ENCODE data around the gene MTPN.

MTPN gene

DNA sequence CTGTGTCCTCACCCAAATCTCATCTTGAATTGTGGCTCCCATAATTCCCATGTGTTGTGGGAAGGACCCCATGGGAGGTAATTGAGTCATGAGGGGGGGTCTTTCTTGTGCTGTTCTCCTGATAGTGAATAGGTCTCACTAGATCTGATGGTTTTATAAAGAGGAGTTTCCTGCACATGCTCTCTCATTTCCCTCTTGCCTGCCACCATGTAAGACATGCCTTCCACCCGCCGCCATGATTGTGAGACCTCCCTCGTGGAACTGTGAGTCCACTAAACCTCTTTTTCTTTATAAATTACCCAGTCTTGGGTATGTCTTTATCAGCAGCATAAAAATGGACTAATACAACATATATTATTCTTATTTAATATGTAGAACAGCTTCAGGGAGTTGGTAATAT lies 29.0 kb upstream of the MTPN start:
- no peaks in the 10 kb centered on the region for H3K27me3 ChIP-seq (replicated peaks; ENCODE audit: insufficient read depth, low read length)
- H3K79me2 ChIP-seq (ENCODE audit: low read length) = no peaks in the 10 kb centered on the region
- no peak overlapping the region for H3K27ac ChIP-seq (ENCODE audit: low read length)
- no peak for DNase-seq
- no peaks in the 10 kb centered on the region for H3K9me3 ChIP-seq (replicated peaks; ENCODE audit: insufficient read depth, low read length)
- H3K9me2 ChIP-seq (replicated peaks; ENCODE audit: insufficient read depth, low read length) = no peaks in the 10 kb centered on the region
- no peak overlapping the region for H2AFZ ChIP-seq (ENCODE audit: low read length)
- TF ChIP-seq EZH2 (optimal IDR thresholded peaks at IDR 0.05; ENCODE audit: low read depth, low read length) (no peak), EZH2phosphoT487 (IDR thresholded peaks at IDR 0.05; ENCODE audit: low read length) (no peak)
- TF ChIP-seq, protein P1, sequence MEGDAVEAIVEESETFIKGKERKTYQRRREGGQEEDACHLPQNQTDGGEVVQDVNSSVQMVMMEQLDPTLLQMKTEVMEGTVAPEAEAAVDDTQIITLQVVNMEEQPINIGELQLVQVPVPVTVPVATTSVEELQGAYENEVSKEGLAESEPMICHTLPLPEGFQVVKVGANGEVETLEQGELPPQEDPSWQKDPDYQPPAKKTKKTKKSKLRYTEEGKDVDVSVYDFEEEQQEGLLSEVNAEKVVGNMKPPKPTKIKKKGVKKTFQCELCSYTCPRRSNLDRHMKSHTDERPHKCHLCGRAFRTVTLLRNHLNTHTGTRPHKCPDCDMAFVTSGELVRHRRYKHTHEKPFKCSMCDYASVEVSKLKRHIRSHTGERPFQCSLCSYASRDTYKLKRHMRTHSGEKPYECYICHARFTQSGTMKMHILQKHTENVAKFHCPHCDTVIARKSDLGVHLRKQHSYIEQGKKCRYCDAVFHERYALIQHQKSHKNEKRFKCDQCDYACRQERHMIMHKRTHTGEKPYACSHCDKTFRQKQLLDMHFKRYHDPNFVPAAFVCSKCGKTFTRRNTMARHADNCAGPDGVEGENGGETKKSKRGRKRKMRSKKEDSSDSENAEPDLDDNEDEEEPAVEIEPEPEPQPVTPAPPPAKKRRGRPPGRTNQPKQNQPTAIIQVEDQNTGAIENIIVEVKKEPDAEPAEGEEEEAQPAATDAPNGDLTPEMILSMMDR (IDR thresholded peaks at IDR 0.05; ENCODE audit: low read length) = no peak
- H3K9ac ChIP-seq (ENCODE audit: low read length) = no peak overlapping the region
- no peaks in the 10 kb centered on the region for H3K4me1 ChIP-seq (ENCODE audit: low read length)
- H4K20me1 ChIP-seq (ENCODE audit: insufficient read depth, low read length) = no peaks in the 10 kb centered on the region
- no peaks in the 10 kb centered on the region for H3K36me3 ChIP-seq (replicated peaks; ENCODE audit: insufficient read depth, low read length)
- no peaks in the 10 kb centered on the region for H3F3A ChIP-seq (ENCODE audit: insufficient read depth, low read length)
- no peak overlapping the region for H3K4me3 ChIP-seq (ENCODE audit: low read length)
- no peak overlapping the region for H3K4me2 ChIP-seq (ENCODE audit: low read depth, low read length)

DNA sequence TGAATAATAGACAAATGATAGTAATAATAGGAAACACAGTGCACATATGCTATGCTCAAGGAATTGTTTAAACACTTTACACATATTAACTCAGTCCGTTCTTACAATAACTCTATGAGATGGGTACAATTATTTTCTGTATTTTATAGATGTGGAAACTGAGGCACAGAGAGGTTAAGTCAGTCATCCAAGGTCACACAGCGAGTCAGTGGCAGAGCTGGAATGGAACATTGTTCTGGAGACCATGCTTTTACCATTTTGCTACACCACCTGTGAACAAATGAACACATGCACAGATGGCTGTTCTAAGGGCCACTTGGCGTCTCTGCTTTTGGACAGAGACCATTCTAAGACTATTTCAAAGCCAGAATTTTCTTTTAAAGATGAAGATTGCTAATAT lies 26.9 kb upstream of the MTPN start:
- no peaks in the 10 kb centered on the region for H4K20me1 ChIP-seq (ENCODE audit: insufficient read depth, low read length)
- no peaks in the 10 kb centered on the region for H3F3A ChIP-seq (ENCODE audit: insufficient read depth, low read length)
- no peaks in the 10 kb centered on the region for H3K9me3 ChIP-seq (replicated peaks; ENCODE audit: insufficient read depth, low read length)
- no peak overlapping the region for H3K4me3 ChIP-seq (ENCODE audit: low read length)
- no peaks in the 10 kb centered on the region for H3K36me3 ChIP-seq (replicated peaks; ENCODE audit: insufficient read depth, low read length)
- H3K4me1 ChIP-seq (ENCODE audit: low read length) = no peaks in the 10 kb centered on the region
- no peaks in the 10 kb centered on the region for H3K79me2 ChIP-seq (ENCODE audit: low read length)
- TF ChIP-seq EZH2phosphoT487 (IDR thresholded peaks at IDR 0.05; ENCODE audit: low read length) (no peak), EZH2 (optimal IDR thresholded peaks at IDR 0.05; ENCODE audit: low read depth, low read length) (no peak)
- TF ChIP-seq, protein P1 (IDR thresholded peaks at IDR 0.05; ENCODE audit: low read length) = no peak
- no peak overlapping the region for H2AFZ ChIP-seq (ENCODE audit: low read length)
- no peak for DNase-seq
- H3K27ac ChIP-seq (ENCODE audit: low read length) = no peak overlapping the region
- H3K9me2 ChIP-seq (replicated peaks; ENCODE audit: insufficient read depth, low read length) = no peaks in the 10 kb centered on the region
- H3K9ac ChIP-seq (ENCODE audit: low read length) = no peak overlapping the region
- no peak overlapping the region for H3K4me2 ChIP-seq (ENCODE audit: low read depth, low read length)
- no peaks in the 10 kb centered on the region for H3K27me3 ChIP-seq (replicated peaks; ENCODE audit: insufficient read depth, low read length)

DNA sequence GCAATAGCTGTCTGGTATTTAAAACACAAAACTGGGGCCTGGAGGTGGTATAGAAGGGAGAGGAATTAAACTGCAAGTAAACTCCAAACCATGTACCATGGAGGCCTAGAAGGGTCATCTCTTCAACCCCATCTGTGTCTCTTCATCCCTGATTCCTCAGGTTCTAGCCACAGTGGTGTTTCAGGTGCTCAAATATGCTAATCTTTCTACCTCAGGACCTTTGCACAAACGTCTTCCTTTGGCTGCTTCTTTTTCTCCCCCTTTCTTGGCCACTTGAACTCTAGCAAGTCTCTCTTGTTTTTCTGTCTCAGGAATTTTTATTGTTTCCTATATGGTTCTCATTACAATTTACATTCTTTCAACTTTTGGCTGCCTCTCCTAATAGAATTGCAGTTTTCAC lies 25.6 kb upstream of the MTPN start:
- H4K20me1 ChIP-seq (ENCODE audit: insufficient read depth, low read length) = no peaks in the 10 kb centered on the region
- no peak for DNase-seq
- H3K79me2 ChIP-seq (ENCODE audit: low read length) = no peaks in the 10 kb centered on the region
- no peaks in the 10 kb centered on the region for H3K27me3 ChIP-seq (replicated peaks; ENCODE audit: insufficient read depth, low read length)
- no peak overlapping the region for H3K9ac ChIP-seq (ENCODE audit: low read length)
- H2AFZ ChIP-seq (ENCODE audit: low read length) = no peak overlapping the region
- TF ChIP-seq EZH2 (optimal IDR thresholded peaks at IDR 0.05; ENCODE audit: low read depth, low read length) (no peak), EZH2phosphoT487 (IDR thresholded peaks at IDR 0.05; ENCODE audit: low read length) (no peak)
- TF ChIP-seq, protein P1 (IDR thresholded peaks at IDR 0.05; ENCODE audit: low read length) = no peak
- H3K4me2 ChIP-seq (ENCODE audit: low read depth, low read length) = no peak overlapping the region
- no peaks in the 10 kb centered on the region for H3K9me3 ChIP-seq (replicated peaks; ENCODE audit: insufficient read depth, low read length)
- H3K27ac ChIP-seq (ENCODE audit: low read length) = no peak overlapping the region
- no peak overlapping the region for H3K4me3 ChIP-seq (ENCODE audit: low read length)
- no peaks in the 10 kb centered on the region for H3K9me2 ChIP-seq (replicated peaks; ENCODE audit: insufficient read depth, low read length)
- no peaks in the 10 kb centered on the region for H3K4me1 ChIP-seq (ENCODE audit: low read length)
- no peaks in the 10 kb centered on the region for H3K36me3 ChIP-seq (replicated peaks; ENCODE audit: insufficient read depth, low read length)
- H3F3A ChIP-seq (ENCODE audit: insufficient read depth, low read length) = no peaks in the 10 kb centered on the region

Measured in MM.1S (cell line).